ENCODE measurements around the gene CRELD1. TPM values are rescaled to one million over a fixed set of nuclear protein-coding genes. Genes with fewer than 3 reads are reported as not detected.

Gene CRELD1
- total and polyA plus RNA-seq, 9 of the 15 experiments (the other 6 are each of a cell fraction or from before 2014, with no cell fraction given) = 3.3 to 25.8 (median 16.5) TPM

DNA sequence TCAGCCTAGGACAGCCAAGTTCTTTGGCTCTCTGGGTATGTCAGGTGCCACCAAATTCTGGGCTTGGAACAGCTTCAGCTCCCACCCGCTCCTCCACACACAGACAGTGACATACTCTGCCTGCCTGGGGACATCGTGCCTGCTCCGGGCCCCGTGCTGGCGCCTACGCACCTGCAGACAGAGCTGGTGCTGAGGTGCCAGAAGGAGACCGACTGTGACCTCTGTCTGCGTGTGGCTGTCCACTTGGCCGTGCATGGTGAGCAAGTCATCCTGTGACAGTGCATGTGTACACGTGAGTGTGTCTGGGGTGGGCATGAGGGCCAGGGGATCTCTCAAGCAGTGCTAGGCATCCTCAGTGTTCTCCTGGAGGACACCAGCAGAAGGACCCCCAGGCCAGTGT is 15.8 kb upstream of the CRELD1 start:
- intact Hi-C loops (cut with micrococcal nuclease) = loop anchor here (5.0 kb wide), 1 partner anchor 56 kb away; no protein-coding TSS in a partner anchor

More for the DNA sequence above, 15.8 kb upstream of the CRELD1 start:
- Histone ChIP-seq H3K79me2 (ENCODE audit: control insufficient read depth, insufficient read depth, low read length) (no peaks in the 10 kb centered on the region), H3K9me1 (ENCODE audit: control insufficient read depth, insufficient read depth, low read length) (peaks cover 3% of the 10 kb centered on the region), H2AFZ (ENCODE audit: low read depth, low read length) (no peak overlapping the region; the same call in 1 of the 2 replicates), H3K36me3 (ENCODE audit: control insufficient read depth, insufficient read depth, low read length) (no peaks in the 10 kb centered on the region), H3K4me1 (replicated peaks in 1 of 2; ENCODE audit: control insufficient read depth in 2 of 2, insufficient read depth in 2 of 2, low read length in 2 of 2) (peaks cover 14 to 34% of the 10 kb centered on the region in 2 experiments), H3K27ac (ENCODE audit: extremely low read depth, low read depth, low read length) (peak overlapping the region; percentile 62; the same call in 1 of the 3 replicates), H3K4me3 (no peak overlapping the region), H3K4me2 (ENCODE audit: insufficient read depth, low read length) (peak overlapping the region; percentile 87), H3K27me3 (ENCODE audit: control insufficient read depth in 2 of 2, insufficient read depth in 2 of 2, low read length in 2 of 2) (no peaks in the 10 kb centered on the region), H4K20me1 (replicated peaks; ENCODE audit: control insufficient read depth, insufficient read depth, low read length) (no peaks in the 10 kb centered on the region), H3K9me3 (replicated peaks; ENCODE audit: control insufficient read depth, insufficient read depth, low read depth, low read length) (no peaks in the 10 kb centered on the region), H3K9ac (ENCODE audit: insufficient read depth in 1 of 2, low read depth in 2 of 2, low read length in 2 of 2) (peak overlapping the region; percentile 73 to 91; a peak in 3 of 4 replicates)
- FAIRE-seq = no peak
- CTCF ChIA-PET (ENCODE audit: low intra/inter-chr PET ratio) = no interaction called here
- WGBS (ENCODE audit: insufficient coverage, low coverage, missing lambda C conversion rate) = 79% methylated on average over 10 of the region's 10 CpGs
- no peak for DNase-seq (ENCODE audit: extremely low read depth in 1 of 4, low spot score in 3 of 4)
- POLR2A ChIA-PET = interaction anchor here (0.9 to 1.4 kb wide), 4 partner anchors 10 to 24 kb away, joined by 3 to 5 read pairs (median 4); no protein-coding TSS in a partner anchor
- in situ Hi-C loops (cut with MboI) = no loop called here
- ATAC-seq = no peak
- no peak for TF ChIP-seq RBM17 (IDR thresholded peaks at IDR 0.05; ENCODE audit: borderline replicate concordance, low read depth, low read length)
- TF ChIP-seq, protein P1, sequence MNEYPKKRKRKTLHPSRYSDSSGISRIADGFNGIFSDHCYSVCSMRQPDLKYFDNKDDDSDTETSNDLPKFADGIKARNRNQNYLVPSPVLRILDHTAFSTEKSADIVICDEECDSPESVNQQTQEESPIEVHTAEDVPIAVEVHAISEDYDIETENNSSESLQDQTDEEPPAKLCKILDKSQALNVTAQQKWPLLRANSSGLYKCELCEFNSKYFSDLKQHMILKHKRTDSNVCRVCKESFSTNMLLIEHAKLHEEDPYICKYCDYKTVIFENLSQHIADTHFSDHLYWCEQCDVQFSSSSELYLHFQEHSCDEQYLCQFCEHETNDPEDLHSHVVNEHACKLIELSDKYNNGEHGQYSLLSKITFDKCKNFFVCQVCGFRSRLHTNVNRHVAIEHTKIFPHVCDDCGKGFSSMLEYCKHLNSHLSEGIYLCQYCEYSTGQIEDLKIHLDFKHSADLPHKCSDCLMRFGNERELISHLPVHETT (CRISPR knock-in tag; conservative IDR thresholded peaks at IDR 0.05 in 1 of 2, IDR thresholded peaks at IDR 0.05 in 1 of 2) = 0 out of 4 replicates have a peak, but pooled peaks of 1 of the 2 experiments have one; percentile 12
- TF ChIP-seq BHLHE40 (IDR thresholded peaks at IDR 0.05; ENCODE audit: low read length) = 0 out of 2 replicates have a peak, but pooled peaks have one; percentile 11
- BruUV-seq (replicated peaks) = no TSS peak
